A673 (cell line): ENCODE results near the gene UBE2K. TPM values are rescaled to one million over a fixed set of nuclear protein-coding genes. Genes with fewer than 3 reads are reported as not detected.

Experiments
- BruUV-seq: library from RNA; stranded (reverse); fragments of 400-500 nt; replicated peaks from 2 replicates; lab custom pipeline; 2021; lab: Mats Ljungman, UMichigan
- CTCF ChIA-PET: fragments of 300-600 bp; sonication (Branson Sonifier 250); formaldehyde crosslinking; loops from one replicate; lab custom pipeline; 2022; ENCODE audit warnings: antibody characterized with exemption; lab: Charles Lee
- POLR2A ChIA-PET: fragments of 300-600 bp; sonication (Branson Sonifier 250); formaldehyde crosslinking; loops from one replicate; lab custom pipeline; 2022; ENCODE audit warnings: antibody characterized with exemption; ENCODE audit not compliant: low non-redundant PET; lab: Charles Lee
- DNase-seq: peaks from one replicate; pipeline ENCODE4 v3.0.0-alpha.2; 2015; ENCODE audit warnings: low spot score
- H3K27ac ChIP-seq: fragments of 200-600 bp; sonication (generic); 2 replicates; pipeline ENCODE4 v1.5.1; 2016; ENCODE audit warnings: mixed run types, low read depth, mild to moderate bottlenecking, mixed read lengths, antibody characterized with exemption, low read length; ENCODE audit not compliant: poor library complexity, severe bottlenecking
- H3K27me3 ChIP-seq: fragments of 200-600 bp; sonication (generic); replicated peaks from 2 replicates; pipeline ENCODE4 v1.6.1; 2017; ENCODE audit warnings: mixed run types, low read depth, mild to moderate bottlenecking, mixed read lengths, antibody characterized with exemption, low read length; ENCODE audit not compliant: insufficient read depth, poor library complexity
- H3K36me3 ChIP-seq: fragments of 200-600 bp; sonication (generic); 2 replicates; pipeline ENCODE4 v1.6.1; 2016; ENCODE audit warnings: mixed run types, mild to moderate bottlenecking, mixed read lengths, antibody characterized with exemption, low read length; ENCODE audit not compliant: insufficient read depth, poor library complexity, severe bottlenecking
- H3K4me1 ChIP-seq: fragments of 200-600 bp; sonication (generic); 2 replicates; pipeline ENCODE4 v1.6.1; 2017; ENCODE audit warnings: mixed run types, mild to moderate bottlenecking, mixed read lengths, antibody characterized with exemption, low read length; ENCODE audit not compliant: insufficient read depth, poor library complexity, severe bottlenecking
- H3K4me3 ChIP-seq: fragments of 200-600 bp; sonication (generic); 2 replicates; pipeline ENCODE4 v1.5.1; 2016; ENCODE audit warnings: low read depth, mixed run types, mild to moderate bottlenecking, mixed read lengths, low read length; ENCODE audit not compliant: poor library complexity, severe bottlenecking
- H3K9me3 ChIP-seq: fragments of 200-600 bp; sonication (generic); 2 replicates; pipeline ENCODE4 v1.6.1; 2016; ENCODE audit warnings: mixed run types, low read depth, mild to moderate bottlenecking, mixed read lengths, antibody characterized with exemption, low read length; ENCODE audit not compliant: poor library complexity, severe bottlenecking
- CTCF ChIP-seq: fragments of 300-800, 200-600 bp; sonication (generic); conservative IDR thresholded peaks from 2 replicates; pipeline ENCODE4 v1.5.1; 2017; ENCODE audit warnings: low read depth, mild to moderate bottlenecking, antibody characterized with exemption, low read length, moderate library complexity, mixed read lengths
- EZH2 ChIP-seq: fragments of 200-600 bp; sonication (generic); IDR thresholded peaks from 2 replicates; pipeline ENCODE4 v1.6.1; 2017; ENCODE audit warnings: borderline replicate concordance, low read depth, mild to moderate bottlenecking, mixed read lengths, antibody characterized with exemption, low read length; ENCODE audit not compliant: poor library complexity, severe bottlenecking
- intact Hi-C: fragments of 100-400 bp; cut with micrococcal nuclease; formaldehyde crosslinking; loops from one replicate; pipeline ENCODE4 v1.10.0; 2022; ENCODE audit not compliant: unreplicated experiment
- total RNA-seq: library from RNA; stranded (reverse); gene quantifications from 2 replicates; pipeline ENCODE4 v1.2.3, GENCODE V29; 2021

Gene UBE2K
- total RNA-seq, 1 experiment from 2014 or later = 137 TPM

- Histone ChIP-seq H3K36me3 (no peaks in the 10 kb centered on the region), H3K4me1 (no peaks in the 10 kb centered on the region), H3K4me3 (no peak overlapping the region), H3K9me3 (no peaks in the 10 kb centered on the region), H3K27ac (no peak overlapping the region), H3K27me3 (no peaks in the 10 kb centered on the region)
- CTCF ChIA-PET = no interaction called here
- POLR2A ChIA-PET = no interaction called here
- no TSS peak for BruUV-seq
- intact Hi-C loops = no loop called here
- no peak for DNase-seq
- TF ChIP-seq CTCF = no peak
- no peak for TF ChIP-seq EZH2
These were observed 37.2 kb upstream of the UBE2K start for GRCh38 chr4:39660757-39661156.

- POLR2A ChIA-PET = no interaction called here
- no peak overlapping the region for H3K4me3 ChIP-seq
- no peaks in the 10 kb centered on the region for H3K27me3 ChIP-seq
- no peaks in the 10 kb centered on the region for H3K36me3 ChIP-seq
- TF ChIP-seq CTCF (no peak), EZH2 (no peak)
- BruUV-seq = no TSS peak
- no peak overlapping the region for H3K27ac ChIP-seq
- intact Hi-C loops = no loop called here
- H3K4me1 ChIP-seq = no peaks in the 10 kb centered on the region
- CTCF ChIA-PET = interaction anchor here (0.6 kb wide), 1 partner anchor 18 kb away, joined by 5 read pairs; no protein-coding TSS in a partner anchor
- H3K9me3 ChIP-seq = no peaks in the 10 kb centered on the region
- no peak for DNase-seq
These were observed 35.3 kb upstream of the UBE2K start for GRCh38 chr4:39662683-39663082.

- Histone ChIP-seq H3K4me3 (no peak overlapping the region), H3K36me3 (no peaks in the 10 kb centered on the region), H3K27ac (no peak overlapping the region), H3K9me3 (no peaks in the 10 kb centered on the region), H3K4me1 (no peaks in the 10 kb centered on the region), H3K27me3 (no peaks in the 10 kb centered on the region)
- intact Hi-C loops = no loop called here
- BruUV-seq = no TSS peak
- ChIA-PET POLR2A (no interaction called here), CTCF (interaction anchor here (0.5 kb wide), 1 partner anchor 12 kb away, joined by 7 read pairs; no protein-coding TSS in a partner anchor)
- no peak for DNase-seq
- no peak for TF ChIP-seq EZH2
- TF ChIP-seq CTCF = no peak
These were observed 32.9 kb upstream of the UBE2K start for GRCh38 chr4:39664828-39665731.
